GM12878 (cell line): ENCODE measurements around the gene MYD88. TPM values are rescaled to one million over a fixed set of nuclear protein-coding genes. Genes with fewer than 3 reads are reported as not detected.

Source experiments
- ATAC-seq: fragments of 200-7000 bp; cut with Tn5 transposase; 3 replicates; pipeline ENCODE4 v1.9.1; 2020; ENCODE audit warnings: mild to moderate bottlenecking, moderate library complexity
- BruUV-seq: library from RNA; stranded (reverse); fragments of 400-500 nt; replicated peaks from 2 replicates; lab custom pipeline; 2021; lab: Mats Ljungman, UMichigan
- CTCF ChIA-PET: fragments of 300-600 bp; sonication (Branson Sonifier 250); formaldehyde crosslinking; extraction: SDS; loops from one replicate; lab custom pipeline; 2021; ENCODE audit warnings: inconsistent platforms; lab: Yijun Ruan, JAX
- POLR2A ChIA-PET: fragments of 350-600 bp; formaldehyde crosslinking; extraction: SDS; loops from one replicate; lab custom pipeline; 2021; ENCODE audit warnings: inconsistent platforms; lab: Charles Lee
- RAD21 ChIA-PET: fragments of 300-600 bp; sonication (Branson Sonifier 250); formaldehyde crosslinking; loops from one replicate; lab custom pipeline; 2023; ENCODE audit warnings: antibody characterized with exemption; ENCODE audit not compliant: unreplicated experiment; lab: Charles Lee
- SMC1A ChIA-PET: fragments of 300-600 bp; sonication (Branson Sonifier 250); formaldehyde crosslinking; loops from one replicate; lab custom pipeline; 2023; ENCODE audit not compliant: unreplicated experiment, uncharacterized antibody; lab: Charles Lee
- DNase-seq: peaks from one replicate; pipeline ENCODE4 v3.0.0-alpha.2; 2011; ENCODE audit warnings: low read depth, low spot score
- FAIRE-seq: peaks from 3 replicates; lab custom pipeline; 2011; peaks lifted over from hg19 to GRCh38; lab: Jason Lieb, UNC
- H2AFZ ChIP-seq: 2 replicates; pipeline ENCODE4 v1.6.0; 2011; ENCODE audit warnings: low read depth, low read length, control low read depth; ENCODE audit not compliant: control insufficient read depth
- H3K27ac ChIP-seq: 2 replicates; pipeline ENCODE4 v1.5.1; 2011; ENCODE audit warnings: control low read depth; ENCODE audit not compliant: control insufficient read depth, insufficient read depth
- H3K27me3 ChIP-seq, 2 experiments: replicated peaks in 1 of 2; 2 replicates each; pipeline versions ENCODE4 v1.6.0 to v1.6.1; 2011; ENCODE audit warnings: low read length in 1 of 2; ENCODE audit not compliant: control insufficient read depth in 2 of 2, insufficient read depth in 2 of 2
- H3K36me3 ChIP-seq, 2 experiments: 2 replicates each; pipeline ENCODE4 v1.5.1; 2011; ENCODE audit warnings: low read length in 1 of 2; ENCODE audit not compliant: control insufficient read depth in 2 of 2, insufficient read depth in 2 of 2
- H3K4me1 ChIP-seq: 2 replicates; pipeline ENCODE4 v1.6.1; 2011; ENCODE audit warnings: mild to moderate bottlenecking, low read length, moderate library complexity, mixed read lengths; ENCODE audit not compliant: control insufficient read depth, insufficient read depth
- H3K4me2 ChIP-seq: 2 replicates; pipeline ENCODE4 v1.6.0; 2011; ENCODE audit warnings: control low read depth; ENCODE audit not compliant: control insufficient read depth, insufficient read depth
- H3K4me3 ChIP-seq: fragments of 200-600 bp; sonication (generic); 2 replicates; pipeline ENCODE4 v1.5.1; 2016
- H3K79me2 ChIP-seq: 2 replicates; pipeline ENCODE4 v1.6.0; 2011; ENCODE audit warnings: low read length; ENCODE audit not compliant: control insufficient read depth, insufficient read depth
- H3K9ac ChIP-seq: 2 replicates; pipeline ENCODE4 v1.8.0; 2011; ENCODE audit warnings: low read length, control low read depth, mixed read lengths; ENCODE audit not compliant: control insufficient read depth, insufficient read depth
- H3K9me3 ChIP-seq: replicated peaks from 3 replicates; pipeline ENCODE4 v1.5.1; 2011; ENCODE audit warnings: mild to moderate bottlenecking, low read length; ENCODE audit not compliant: control insufficient read depth, insufficient read depth
- H4K20me1 ChIP-seq: 2 replicates; pipeline ENCODE4 v1.6.0; 2011; ENCODE audit not compliant: control insufficient read depth, insufficient read depth
- ASH2L ChIP-seq: fragments of 300-600, 200-600 bp; sonication (generic); IDR thresholded peaks from 2 replicates; pipeline ENCODE4 v1.6.1; 2017; ENCODE audit warnings: low read depth, mild to moderate bottlenecking, borderline replicate concordance
- BACH1 ChIP-seq: fragments of 450-650 bp; IDR thresholded peaks from 2 replicates; pipeline ENCODE4 v1.6.1; 2017; ENCODE audit warnings: mild to moderate bottlenecking, borderline replicate concordance
- CBX3 ChIP-seq: fragments of 200-600 bp; sonication (generic); IDR thresholded peaks from 2 replicates; pipeline ENCODE4 v1.6.1; 2016; ENCODE audit warnings: low read depth, borderline replicate concordance
- CBX5 ChIP-seq: sonication (generic); IDR thresholded peaks from 2 replicates; pipeline ENCODE4 v1.6.1; 2016; ENCODE audit warnings: low read depth, moderate library complexity, mild to moderate bottlenecking, inconsistent platforms
- CEBPB ChIP-seq, 2 experiments: fragments of 150-350 bp in 1 of 2; IDR thresholded peaks; 2 replicates each; pipeline ENCODE4 v1.6.1; 2012 to 2014; ENCODE audit warnings: low read depth in 2 of 2, low read length in 2 of 2, borderline replicate concordance in 1 of 2, inconsistent platforms in 1 of 2
- E2F4 ChIP-seq: IDR thresholded peaks from 2 replicates; pipeline ENCODE4 v1.6.1; 2012; ENCODE audit warnings: low read depth, low read length, improper control_type of control experiment
- E2F8 ChIP-seq: fragments of 450-650 bp; IDR thresholded peaks from 2 replicates; pipeline ENCODE4 v1.6.1; 2018; ENCODE audit warnings: mild to moderate bottlenecking, low read depth, moderate library complexity; ENCODE audit not compliant: partially characterized antibody
- IRF4 ChIP-seq: IDR thresholded peaks from 2 replicates; pipeline ENCODE4 v1.6.1; 2011; ENCODE audit warnings: low read depth, low read length
- KAT2A ChIP-seq: conservative IDR thresholded peaks from 2 replicates; pipeline ENCODE4 v1.6.1; 2011; ENCODE audit warnings: low read depth, low read length; ENCODE audit not compliant: control insufficient read depth
- RCOR1 ChIP-seq: conservative IDR thresholded peaks from 2 replicates; pipeline ENCODE4 v1.6.1; 2012; ENCODE audit warnings: low read depth, low read length, improper control_type of control experiment
- SMARCA5 ChIP-seq: fragments of 450-650 bp; IDR thresholded peaks from 2 replicates; pipeline ENCODE4 v1.6.1; 2017; ENCODE audit warnings: mild to moderate bottlenecking
- SREBF1 ChIP-seq: IDR thresholded peaks from 2 replicates; pipeline ENCODE4 v1.6.1; 2012; ENCODE audit warnings: mild to moderate bottlenecking, low read length
- STAT1 ChIP-seq: fragments of 450-650 bp; conservative IDR thresholded peaks from 2 replicates; pipeline ENCODE4 v1.6.1; 2014; ENCODE audit warnings: antibody characterized with exemption, mild to moderate bottlenecking
- TAF1 ChIP-seq: IDR thresholded peaks from 2 replicates; pipeline ENCODE4 v1.6.1; 2011; ENCODE audit warnings: mild to moderate bottlenecking, low read depth, low read length, borderline replicate concordance
- YBX1 ChIP-seq: fragments of 450-650 bp; IDR thresholded peaks from 2 replicates; pipeline ENCODE4 v1.6.1; 2016; ENCODE audit warnings: antibody characterized with exemption
- WGBS: methylation state at CpG from one replicate; pipeline ENCODE4 v1.1.6; 2016; ENCODE audit warnings: low lambda C conversion rate; ENCODE audit not compliant: insufficient replicate concordance, insufficient coverage; ENCODE audit errors: missing lambda C conversion rate; 5-methylcytosine and 5-hydroxymethylcytosine counted together
- in situ Hi-C: fragments of 300-500 bp; cut with MboI; formaldehyde crosslinking; loops from 9 replicates; pipeline ENCODE4 v1.14.3; 2018; ENCODE audit warnings: mixed read lengths
- intact Hi-C: fragments of 100-400 bp; cut with micrococcal nuclease; formaldehyde crosslinking; loops from one replicate; pipeline ENCODE4 v1.14.2; 2022; ENCODE audit not compliant: unreplicated experiment
- polyA plus RNA-seq, 11 experiments: library from polyadenylated mRNA; depleted of rRNA in 4 of 11; unstranded in 6 of 11; stranded (reverse) in 5 of 11; fragments of >200 nt; fragmentation: Nextera tagmentation in 4 of 11; fragmentation: Illumina TruSeq in 1 of 11; extraction: Ambion mirVana in 4 of 11; extraction: Trizol in 1 of 11; gene quantifications; 1 replicate in 1 of 11; 2 replicates in 10 of 11; pipeline versions ENCODE4 v1.2.1 to v1.2.3, GENCODE V29; 2011 to 2016; ENCODE audit warnings: inconsistent platforms in 2 of 11, missing spikeins in 2 of 11, low read depth in 1 of 11
- total RNA-seq, 4 experiments: library from RNA; depleted of rRNA in 3 of 4; stranded (reverse); fragments of >200 nt in 3 of 4; fragmentation: Illumina TruSeq in 1 of 4; extraction: Trizol in 1 of 4; gene quantifications; 2 replicates each; pipeline versions ENCODE4 v1.2.1 to v1.2.3, GENCODE V29; 2013 to 2021

MYD88 gene
- total and polyA plus RNA-seq, 10 of the 15 experiments (the other 5 are each of a cell fraction or from before 2014, with no cell fraction given): 5.5 to 84.8 (median 67.5) TPM

DNA sequence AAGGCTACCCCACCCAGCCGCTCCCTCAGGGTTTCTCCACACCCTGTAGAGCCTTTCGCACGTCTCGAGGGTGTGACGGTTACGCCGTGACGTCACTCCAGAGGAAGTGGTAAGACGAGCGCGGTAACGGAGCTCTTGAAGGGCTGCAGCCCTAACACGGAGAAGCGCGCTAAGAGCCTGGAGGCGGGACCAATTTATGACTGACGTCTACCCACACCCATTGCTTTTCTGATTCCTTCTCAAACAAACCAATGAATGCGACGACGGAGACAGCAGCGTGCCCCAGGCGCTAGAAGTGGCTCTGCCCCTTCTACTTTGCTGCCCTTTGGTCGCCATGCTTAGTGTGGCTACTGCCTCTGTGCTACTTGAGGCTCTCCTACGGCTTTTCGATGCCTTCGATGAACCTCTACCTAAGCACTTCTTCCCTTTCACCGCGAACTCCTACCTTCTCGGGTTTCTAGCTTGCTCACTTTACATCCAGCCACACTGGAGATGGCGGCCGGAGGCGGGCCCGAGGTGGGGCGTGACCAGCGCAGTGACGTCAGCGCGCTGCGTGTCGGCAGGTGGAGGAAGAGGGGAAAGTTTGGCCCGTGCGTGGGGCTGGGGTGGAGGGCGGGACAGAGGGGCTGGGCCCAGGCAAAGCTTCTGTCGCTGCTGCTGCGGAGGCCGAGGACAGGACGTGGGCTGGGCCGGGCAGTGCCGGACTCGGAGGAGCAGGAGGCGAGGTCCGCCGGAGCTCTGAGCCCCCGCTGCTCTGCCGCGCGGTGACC is 26.7 kb downstream of the MYD88 start, which contains the start of gene OXSR1:
Gene OXSR1, plus strand, starts transcription at position 586 of the 770 bp plus-strand sequence. CDS start 340 bp downstream, outside the sequence.
- CTCF ChIA-PET: interaction anchor here (0.8 to 6.1 kb wide), 9 partner anchors 11 to 182 kb away, joined by 3 to 74 read pairs (median 4); partner anchors contain the start of genes ACAA1, MYD88 and XYLB
- peak; percentile 100 for DNase-seq
- Histone ChIP-seq H3K27ac (peak within 1 kb of the TSS; percentile 100), H4K20me1 (0 out of 2 replicates have a peak, but pooled peaks cover 4% of the 10 kb centered on the region), H3K4me3 (peak within 1 kb of the TSS; percentile 92), H2AFZ (peak within 1 kb of the TSS; percentile 100), H3K4me2 (peak within 1 kb of the TSS; percentile 91), H3K4me1 (peaks cover 4% of the 10 kb centered on the region; the same call in 1 of the 2 replicates), H3K27me3 (no peaks in the 10 kb centered on the region), H3K9me3 (peaks cover 2% of the 10 kb centered on the region; the same call in 1 of the 3 replicates), H3K36me3 (no peaks in the 10 kb centered on the region), H3K79me2 (peaks cover 48% of the 10 kb centered on the region), H3K9ac (peak within 1 kb of the TSS; percentile 92)
- peak; percentile 97 for FAIRE-seq
- WGBS: 1% methylated on average over 57 of the region's 57 CpGs
- no TSS peak for BruUV-seq
- RAD21 ChIA-PET: interaction anchor here (0.8 to 5.5 kb wide), 10 partner anchors 9 to 182 kb away, joined by 3 to 62 read pairs (median 8); partner anchors contain the start of genes ACAA1, MYD88 and XYLB
- peak; percentile 89 for ATAC-seq
- POLR2A ChIA-PET: interaction anchor here (0.7 to 6.1 kb wide), 12 partner anchors 10 to 1173 kb away, joined by 3 to 146 read pairs (median 4); partner anchors contain the start of genes ACAA1, DLEC1 and MYD88
- SMC1A ChIA-PET: interaction anchor here (1.1 to 5.8 kb wide), 9 partner anchors 13 to 181 kb away, joined by 3 to 92 read pairs (median 6); partner anchors contain the start of genes ACAA1, MYD88 and XYLB
- in situ Hi-C loops (no loop called here), intact Hi-C loops (loop anchor here (1.0 to 5.0 kb wide), 2 partner anchors 27 to 47 kb away; partner anchors contain the start of gene MYD88)
- TF ChIP-seq STAT1 (peak; percentile 52; the same call in 1 of the 2 replicates), KAT2A (no peak), YBX1 (no peak), CBX5 (no peak), SMARCA5 (peak; percentile 75; the same call in 1 of the 2 replicates), RCOR1 (no peak), BACH1 (peak; percentile 93), CBX3 (no peak), E2F4 (peak; percentile 74), TAF1 (no peak; the same call in 1 of the 2 replicates), E2F8 (peak; percentile 88), CEBPB (IDR thresholded peaks at IDR 0.05; ENCODE audit: borderline replicate concordance in 1 of 2, low read depth in 2 of 2, low read length in 2 of 2) (no peak), IRF4 (no peak), SREBF1 (no peak), ASH2L (no peak)
